TTC549 (cell line): Measurements from ENCODE around the gene IRF3.

Experiments
- FAIRE-seq: peaks from 2 replicates; lab custom pipeline; 2012; peaks lifted over from hg19 to GRCh38; lab: Jason Lieb, UNC

IRF3 gene

GRCh38 chr19:49616532-49616931 lies 49.1 kb downstream of the IRF3 start:
- FAIRE-seq, result no peak

DNA sequence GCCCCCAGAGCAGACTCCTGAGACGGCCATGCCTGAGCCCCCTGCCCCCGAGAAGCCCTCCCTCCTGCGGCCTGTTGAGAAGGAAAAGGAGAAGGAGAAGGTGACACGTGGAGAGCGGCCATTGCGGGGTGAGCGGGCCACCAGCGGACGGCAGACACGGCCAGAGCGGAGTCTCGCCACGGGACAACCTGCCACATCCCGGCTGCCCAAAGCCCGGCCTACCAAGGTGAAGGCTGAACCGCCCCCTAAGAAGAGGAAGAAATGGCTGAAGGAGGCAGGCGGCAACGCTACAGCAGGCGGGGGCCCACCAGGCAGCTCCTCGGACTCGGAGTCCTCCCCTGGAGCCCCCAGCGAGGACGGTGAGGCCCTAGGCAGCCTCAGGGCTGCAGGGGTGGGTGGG lies 49.8 kb downstream of the IRF3 start:
- no peak for FAIRE-seq

DNA sequence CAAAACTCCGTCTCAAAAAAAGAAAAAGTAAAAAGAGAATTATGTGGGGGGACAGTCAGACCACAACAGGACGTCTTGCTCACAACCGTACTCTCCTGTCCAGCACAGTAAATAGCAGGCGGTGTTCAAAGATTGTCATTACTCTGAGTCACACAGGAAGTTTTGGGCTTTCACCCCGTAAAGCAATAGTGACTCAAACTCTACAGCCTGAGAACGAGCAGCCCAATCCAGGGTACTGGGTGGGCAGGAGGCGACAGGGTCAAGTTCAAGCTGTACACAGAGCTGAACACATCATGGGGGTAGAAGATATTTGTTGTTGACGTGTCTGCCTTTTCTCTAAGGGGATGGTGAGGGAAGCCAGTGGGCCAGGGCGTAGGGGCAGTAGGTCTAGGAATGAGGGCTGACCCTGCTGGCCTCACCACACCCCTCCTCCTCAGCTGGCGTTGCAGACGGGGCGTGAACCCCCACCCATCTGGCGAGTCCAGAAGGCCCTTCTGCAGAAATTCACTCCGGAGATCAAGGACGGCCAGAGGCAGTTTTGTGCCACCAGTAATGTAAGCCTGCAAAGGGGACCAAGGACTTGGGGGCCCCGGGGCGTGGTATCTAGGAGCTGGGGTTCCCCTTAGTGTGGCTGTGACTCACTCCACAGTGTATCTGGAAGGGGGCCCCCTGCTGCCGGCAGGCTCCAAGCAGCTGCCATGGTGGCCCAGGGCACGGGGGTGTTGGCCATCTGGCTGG lies 51.4 kb downstream of the IRF3 start:
- FAIRE-seq, result no peak

- FAIRE-seq, result no peak
Measured at GRCh38 chr19:49613374-49613773, 52.3 kb downstream of the IRF3 start.
